BLaER1 (cell line): ENCODE data around the gene GALE.
A peak's percentile ranks its signal among the peaks of the same experiment; 100 is the strongest.
"Not testable (repeated sequence)": the region's sequence is repeated elsewhere in the genome, so short reads cannot be mapped to it uniquely, and the experiment has no call there.

Experiments
- H3K27ac ChIP-seq: shearing (Covaris generic); formaldehyde crosslinking; 2 replicates; pipeline ENCODE4 v1.8.1; 2022
- H3K27me3 ChIP-seq: shearing (Covaris generic); formaldehyde crosslinking; 2 replicates; pipeline ENCODE4 v1.8.1; 2022
- H3K36me3 ChIP-seq: shearing (Covaris generic); formaldehyde crosslinking; 2 replicates; pipeline ENCODE4 v1.8.1; 2022
- H3K4me1 ChIP-seq: shearing (Covaris generic); formaldehyde crosslinking; 2 replicates; pipeline ENCODE4 v1.8.1; 2022
- H3K4me2 ChIP-seq: shearing (Covaris generic); formaldehyde crosslinking; 2 replicates; pipeline ENCODE4 v1.8.1; 2022
- H3K4me3 ChIP-seq: shearing (Covaris generic); formaldehyde crosslinking; 2 replicates; pipeline ENCODE4 v1.8.1; 2022
- H3K9ac ChIP-seq: shearing (Covaris generic); formaldehyde crosslinking; 2 replicates; pipeline ENCODE4 v1.8.1; 2022
- H3K9me3 ChIP-seq: shearing (Covaris generic); formaldehyde crosslinking; 2 replicates; pipeline ENCODE4 v1.8.1; 2022
- H4K20me1 ChIP-seq: shearing (Covaris generic); formaldehyde crosslinking; 2 replicates; pipeline ENCODE4 v1.8.1; 2022
- Cebpa-rat ChIP-seq: shearing (Covaris generic); IDR thresholded peaks from 2 replicates; pipeline ENCODE4 v1.8.1; 2022

The GALE gene

DNA sequence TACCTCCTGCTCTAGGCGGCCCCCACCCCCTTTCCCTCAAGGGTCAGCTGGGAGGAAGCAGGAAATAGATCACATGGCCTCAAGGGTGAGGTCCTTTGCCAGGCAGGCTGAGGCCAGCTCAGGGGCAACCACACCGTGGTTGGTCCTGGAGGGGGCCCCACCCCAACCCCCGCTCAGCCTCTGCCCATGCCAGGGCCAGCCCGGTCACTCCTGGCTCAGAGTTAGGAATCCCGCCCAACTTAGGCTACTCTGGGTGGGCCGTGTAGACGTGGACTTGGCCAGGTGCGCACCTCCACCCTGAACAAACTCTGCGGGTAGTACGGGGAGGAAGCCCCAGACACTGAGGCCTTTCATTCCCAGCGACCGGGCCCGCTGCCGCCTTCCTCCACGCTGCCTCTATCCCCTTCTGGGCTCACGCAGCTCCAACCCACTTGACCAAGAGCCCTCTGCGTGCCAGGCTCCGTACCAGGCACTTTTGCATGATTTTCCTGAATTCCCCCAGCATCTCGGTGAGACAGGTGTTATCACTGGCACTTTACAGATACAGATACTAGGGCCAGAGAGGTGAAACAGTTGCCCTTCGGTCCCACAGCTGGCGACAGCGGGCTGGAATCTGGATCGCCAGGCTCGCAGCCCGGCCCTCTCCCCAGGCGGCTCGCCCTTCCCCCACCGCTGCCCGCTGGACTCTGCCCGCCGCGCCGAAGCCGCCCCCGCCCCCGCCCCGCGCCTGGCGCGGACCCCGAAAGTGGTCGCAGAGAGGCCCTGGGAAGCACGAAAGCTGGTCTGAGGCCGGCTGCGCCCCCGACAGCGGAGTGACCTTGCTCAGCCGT is 769 bp downstream of the GALE start:
- Histone ChIP-seq H3K9me3 (no peaks in the 10 kb centered on the region), H3K36me3 (peaks cover 60% of the 10 kb centered on the region), H3K27me3 (no peaks in the 10 kb centered on the region), H3K4me3 (peak overlapping the region; percentile 86), H4K20me1 (0 out of 2 replicates have a peak, but pooled peaks cover 9% of the 10 kb centered on the region), H3K9ac (peak overlapping the region; percentile 85), H3K4me2 (peak overlapping the region; percentile 96), H3K4me1 (peaks cover 21% of the 10 kb centered on the region), H3K27ac (peak overlapping the region; percentile 72)
- no peak for TF ChIP-seq Cebpa-rat

- TF ChIP-seq Cebpa-rat: no peak
- Histone ChIP-seq H3K9me3 (no peaks in the 10 kb centered on the region), H3K4me1 (peaks cover 21% of the 10 kb centered on the region), H3K36me3 (peaks cover 63% of the 10 kb centered on the region), H3K27ac (no peak overlapping the region), H3K9ac (peak overlapping the region; percentile 85), H4K20me1 (0 out of 2 replicates have a peak, but pooled peaks cover 9% of the 10 kb centered on the region), H3K4me2 (peak overlapping the region; percentile 96), H3K27me3 (no peaks in the 10 kb centered on the region), H3K4me3 (peak overlapping the region; percentile 86)
Measured at GRCh38 chr1:23799255-23799569, 1.3 kb downstream of the GALE start.

DNA sequence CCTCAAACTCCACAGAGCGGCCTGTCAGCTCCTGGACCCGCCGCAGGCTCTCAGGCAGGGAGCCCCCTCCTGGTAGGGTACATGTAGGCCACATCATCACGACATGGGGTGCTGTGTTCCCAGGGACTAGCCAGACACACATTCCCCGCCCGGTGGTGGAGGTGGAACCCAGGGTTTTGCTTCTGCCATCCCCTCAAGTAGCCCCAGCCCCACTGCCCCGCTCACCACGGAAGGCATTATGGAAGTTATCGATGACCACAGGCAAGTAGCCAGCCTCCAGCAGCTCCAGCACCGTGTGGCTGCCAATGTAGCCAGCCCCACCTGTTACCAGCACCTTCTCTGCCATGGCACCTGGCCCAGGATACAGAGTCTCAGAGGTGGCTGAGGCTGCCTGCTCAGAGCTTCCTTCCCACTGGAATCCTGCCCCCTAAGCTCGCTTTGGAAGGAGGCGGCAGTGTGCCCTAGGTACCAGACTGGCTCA is 1.9 kb downstream of the GALE start:
- Histone ChIP-seq H3K9ac (no peak overlapping the region), H4K20me1 (0 out of 2 replicates have a peak, but pooled peaks cover 9% of the 10 kb centered on the region), H3K27ac (no peak overlapping the region), H3K9me3 (no peaks in the 10 kb centered on the region), H3K4me1 (peaks cover 21% of the 10 kb centered on the region), H3K36me3 (peaks cover 61% of the 10 kb centered on the region), H3K27me3 (no peaks in the 10 kb centered on the region), H3K4me3 (no peak overlapping the region), H3K4me2 (peak overlapping the region; percentile 96)
- TF ChIP-seq Cebpa-rat: no peak

DNA sequence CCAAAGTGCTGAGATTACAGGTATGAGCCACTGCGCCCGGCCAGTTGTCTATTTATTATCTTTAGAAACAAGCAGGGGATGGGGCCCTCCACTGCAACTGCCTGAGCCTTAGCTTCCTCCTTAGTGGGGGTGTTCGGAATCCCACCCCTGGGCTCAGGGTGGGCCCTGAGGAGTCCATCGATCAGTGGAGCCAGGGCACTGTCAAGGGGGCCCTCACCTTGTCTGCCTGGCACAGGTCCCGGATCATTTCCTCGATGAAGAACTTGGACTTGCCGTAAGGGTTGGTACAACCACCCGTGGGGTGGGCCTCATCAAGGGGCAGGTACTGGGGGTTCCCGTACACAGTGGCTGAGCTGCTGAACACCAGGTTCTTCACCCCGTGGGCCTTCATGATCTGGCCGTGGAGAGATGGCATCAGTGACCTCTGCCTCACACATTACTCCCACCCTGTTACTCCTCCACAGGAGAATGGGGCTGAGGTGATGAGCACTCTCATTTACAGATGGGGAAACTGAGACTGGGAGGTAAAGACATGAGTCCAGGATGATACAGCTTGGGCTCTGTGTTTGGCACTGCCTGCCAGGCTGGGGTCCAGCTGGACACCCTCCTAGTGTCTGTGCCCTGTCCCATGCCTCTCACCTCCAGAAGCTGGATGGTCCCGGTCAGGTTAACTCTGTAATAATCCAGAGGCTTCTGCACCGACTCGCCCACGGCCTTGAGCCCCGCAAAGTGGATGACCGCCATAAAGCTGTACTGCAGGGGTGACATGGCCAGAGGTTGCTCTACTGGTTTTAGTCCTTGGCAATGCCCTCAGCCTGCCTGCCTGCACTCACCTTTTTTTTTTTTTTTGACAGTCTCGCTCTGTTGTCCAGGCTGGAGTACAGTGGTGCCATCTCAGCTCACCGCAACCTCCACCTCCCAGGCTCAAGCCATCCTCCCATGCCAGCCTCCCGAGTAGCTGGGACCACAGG is 2.8 kb downstream of the GALE start:
- Histone ChIP-seq H3K27me3 (no peaks in the 10 kb centered on the region), H3K9ac (no peak overlapping the region), H3K4me1 (peaks cover 30% of the 10 kb centered on the region), H4K20me1 (peaks cover 18% of the 10 kb centered on the region), H3K4me2 (no peak overlapping the region), H3K4me3 (no peak overlapping the region), H3K27ac (no peak overlapping the region), H3K36me3 (peaks cover 65% of the 10 kb centered on the region), H3K9me3 (no peaks in the 10 kb centered on the region)
- TF ChIP-seq Cebpa-rat: no peak

DNA sequence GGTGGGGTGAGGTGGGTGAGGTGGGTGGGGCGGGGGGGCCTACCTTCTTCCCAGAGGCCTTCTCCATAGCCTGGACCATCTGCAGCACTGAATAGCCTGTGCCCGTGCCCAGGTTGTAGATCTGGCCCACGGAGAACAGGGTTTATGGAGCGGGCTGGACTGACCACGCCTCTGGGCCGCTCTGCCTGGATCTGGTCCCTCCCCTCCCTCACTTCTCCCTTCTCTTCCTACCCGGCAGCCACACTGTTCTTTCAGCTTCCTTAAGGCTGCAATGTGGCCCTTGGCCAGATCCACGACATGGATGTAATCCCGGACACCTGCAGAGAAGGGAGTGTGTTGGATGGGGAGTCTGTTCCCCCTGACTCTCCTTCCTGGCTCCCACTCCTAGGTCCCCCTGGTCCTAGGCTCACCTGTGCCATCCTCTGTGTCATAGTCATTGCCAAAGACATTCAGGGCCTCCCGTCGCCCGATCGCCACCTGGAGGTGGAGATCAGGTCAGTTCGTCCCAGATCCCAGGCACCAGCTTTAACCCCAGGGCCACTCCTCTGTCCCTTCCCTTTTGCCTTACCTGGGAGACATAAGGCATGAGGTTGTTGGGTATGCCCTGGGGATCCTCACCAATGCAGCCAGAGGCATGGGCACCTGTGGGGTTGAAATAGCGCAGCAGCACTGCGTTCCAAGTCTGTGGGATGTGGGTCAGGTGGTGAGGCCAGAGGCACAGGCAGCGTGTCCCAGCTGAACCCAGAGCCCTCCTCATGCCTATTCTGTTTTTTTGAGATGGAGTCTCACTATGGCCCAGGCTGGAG is 3.9 kb downstream of the GALE start:
- Histone ChIP-seq H4K20me1 (peaks cover 25% of the 10 kb centered on the region), H3K4me3 (no peak overlapping the region), H3K9me3 (no peaks in the 10 kb centered on the region), H3K9ac (no peak overlapping the region), H3K27ac (no peak overlapping the region), H3K27me3 (no peaks in the 10 kb centered on the region), H3K4me1 (peaks cover 38% of the 10 kb centered on the region), H3K4me2 (no peak overlapping the region), H3K36me3 (peaks cover 65% of the 10 kb centered on the region)
- no peak for TF ChIP-seq Cebpa-rat

DNA sequence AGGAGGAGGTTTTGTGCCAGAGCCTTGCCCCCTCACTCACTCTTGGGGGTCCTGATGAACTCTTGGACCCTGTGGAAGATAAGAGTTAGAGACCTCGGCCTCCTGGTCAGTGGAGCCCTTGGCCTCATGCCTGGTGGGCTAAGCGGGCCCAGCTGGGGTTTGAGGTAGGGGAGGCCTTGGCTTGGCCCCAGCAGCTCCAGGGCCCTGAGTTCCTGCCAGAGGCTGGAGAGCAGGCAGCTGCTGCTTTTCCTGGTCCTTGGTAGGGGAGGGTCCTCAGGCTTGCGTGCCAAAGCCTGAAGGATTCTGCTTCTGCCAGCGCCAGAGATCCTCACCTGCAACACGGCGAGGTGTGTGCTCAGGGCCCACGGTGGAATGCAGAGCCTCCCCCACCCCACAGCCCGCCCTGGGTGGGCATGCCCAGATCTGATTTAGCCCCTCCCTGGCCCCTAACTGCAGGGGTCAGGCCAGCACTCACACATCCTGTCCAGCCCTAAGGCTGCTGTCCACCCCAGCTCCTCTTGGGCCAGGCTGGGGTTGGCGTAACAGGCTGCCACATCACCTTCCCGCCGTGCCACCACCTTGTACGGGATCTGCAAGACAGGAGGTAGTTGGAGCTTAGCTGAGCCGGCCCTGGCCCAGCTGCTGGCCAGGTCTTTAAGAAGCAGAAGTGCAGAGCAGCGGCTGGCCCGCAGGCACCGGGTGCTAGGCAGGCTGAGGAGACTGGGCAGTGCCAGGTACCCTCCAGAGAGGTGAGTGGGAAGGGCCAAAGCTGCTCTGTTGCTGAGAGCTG is 4.7 kb downstream of the GALE start:
- H3K27me3 ChIP-seq: no peaks in the 10 kb centered on the region
- TF ChIP-seq Cebpa-rat: no peak
- peaks cover 25% of the 10 kb centered on the region for H4K20me1 ChIP-seq
- H3K27ac ChIP-seq: no peak overlapping the region
- no peaks in the 10 kb centered on the region for H3K9me3 ChIP-seq
- no peak overlapping the region for H3K4me2 ChIP-seq
- H3K9ac ChIP-seq: no peak overlapping the region
- peaks cover 65% of the 10 kb centered on the region for H3K36me3 ChIP-seq
- peaks cover 30% of the 10 kb centered on the region for H3K4me1 ChIP-seq
- no peak overlapping the region for H3K4me3 ChIP-seq

DNA sequence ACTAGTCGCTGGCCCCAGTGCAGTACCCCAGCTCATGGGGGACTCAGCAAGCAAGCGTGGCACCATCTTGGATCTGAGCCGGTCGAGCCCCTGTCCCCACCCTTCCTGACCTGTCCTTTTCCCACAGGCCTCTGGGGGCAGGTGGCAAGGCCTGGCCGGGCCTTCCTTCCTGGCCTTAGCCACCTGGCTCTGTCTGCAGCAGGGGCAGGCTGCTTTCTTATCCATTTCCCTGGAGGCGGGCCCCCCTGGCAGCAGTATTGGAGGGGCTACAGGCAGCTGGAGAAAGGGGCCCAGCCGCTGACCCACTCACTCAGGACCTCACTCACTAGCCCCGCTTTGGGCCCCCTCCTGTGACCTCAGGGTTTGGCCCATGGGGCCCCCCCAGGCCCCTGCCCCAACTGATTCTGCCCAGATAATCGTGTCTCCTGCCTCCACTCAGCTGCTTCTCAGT is 5.8 kb downstream of the GALE start:
- H3K36me3 ChIP-seq: peaks cover 65% of the 10 kb centered on the region
- H3K27ac ChIP-seq, H3K9me3 ChIP-seq, H3K27me3 ChIP-seq, H3K9ac ChIP-seq, H3K4me2 ChIP-seq, H3K4me3 ChIP-seq: not testable (repeated sequence)
- H3K4me1 ChIP-seq: peaks cover 38% of the 10 kb centered on the region
- H4K20me1 ChIP-seq: peaks cover 25% of the 10 kb centered on the region

- H3K27ac ChIP-seq: no peak overlapping the region
- no peaks in the 10 kb centered on the region for H3K27me3 ChIP-seq
- H3K4me2 ChIP-seq: peak overlapping the region; percentile 94; the same call in 1 of the 2 replicates
- no peak overlapping the region for H3K9ac ChIP-seq
- H3K4me3 ChIP-seq: no peak overlapping the region
- H3K4me1 ChIP-seq: peaks cover 31% of the 10 kb centered on the region
- peaks cover 64% of the 10 kb centered on the region for H3K36me3 ChIP-seq
- peaks cover 19% of the 10 kb centered on the region for H4K20me1 ChIP-seq
- H3K9me3 ChIP-seq: no peaks in the 10 kb centered on the region
- TF ChIP-seq Cebpa-rat: no peak
Measured at GRCh38 chr1:23793861-23794731, 6.5 kb downstream of the GALE start.
